GM10248 (cell line): ENCODE results near the gene FKBP2.

Experiments
- CTCF ChIA-PET: fragments of 300-600 bp; sonication (Branson Sonifier 250); formaldehyde crosslinking; extraction: SDS; loops from one replicate; lab custom pipeline; 2021; ENCODE audit warnings: antibody characterized with exemption; lab: Yijun Ruan, JAX
- POLR2A ChIA-PET: fragments of 350-650 bp; sonication (Branson Sonifier 250); formaldehyde crosslinking; extraction: SDS; loops from one replicate; lab custom pipeline; 2020; ENCODE audit warnings: antibody characterized with exemption; lab: Yijun Ruan, JAX
- DNase-seq: peaks from one replicate; pipeline ENCODE4 v3.0.0; 2012; ENCODE audit errors: extremely low spot score
- CTCF ChIP-seq: IDR thresholded peaks from 2 replicates; pipeline ENCODE4 v1.5.1; 2012; ENCODE audit warnings: mild to moderate bottlenecking, low read depth; ENCODE audit errors: extremely low read depth, missing control alignments, control extremely low read depth

FKBP2 gene

DNA sequence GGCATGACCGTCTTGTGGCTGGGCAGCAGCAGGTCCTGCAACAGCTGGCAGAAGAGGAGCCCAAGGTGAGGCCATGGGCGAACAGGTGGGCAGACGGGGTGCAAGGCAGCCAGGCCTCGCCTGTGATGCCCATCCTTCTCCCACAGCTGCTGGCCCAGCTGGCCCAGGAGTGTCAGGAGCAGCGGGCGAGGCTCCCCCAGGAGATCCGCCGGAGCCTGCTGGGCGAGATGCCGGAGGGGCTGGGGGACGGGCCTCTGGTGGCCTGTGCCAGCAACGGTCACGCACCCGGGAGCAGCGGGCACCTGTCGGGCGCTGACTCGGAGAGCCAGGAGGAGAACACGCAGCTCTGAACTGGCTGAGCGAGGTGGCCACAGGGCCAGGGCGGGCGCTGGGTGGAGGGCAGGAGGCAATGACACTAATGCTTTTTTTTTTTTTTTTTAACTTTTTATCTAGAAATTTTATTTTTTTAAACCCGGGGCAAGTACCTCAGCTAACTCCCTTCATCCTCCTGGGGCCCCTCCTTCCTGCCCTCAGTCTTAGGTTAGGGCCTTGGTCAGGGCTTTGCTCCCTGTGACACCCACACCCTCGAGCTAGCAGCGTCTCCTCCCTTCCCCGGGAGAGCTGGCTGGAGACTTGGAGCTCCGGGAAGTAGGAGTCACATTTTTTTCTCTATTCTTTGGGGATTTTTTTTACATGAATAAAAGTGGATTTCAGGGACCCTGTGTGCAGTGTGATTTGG, 26.5 kb downstream of the FKBP2 start:
- no peak for DNase-seq
- CTCF ChIA-PET: interaction anchor here (1.2 to 15.3 kb wide), 5 partner anchors 17 to 62 kb away, joined by 3 to 164 read pairs (median 23); partner anchors contain the start of genes CATSPERZ, ESRRA, FERMT3 and PLCB3
- no peak for TF ChIP-seq CTCF
- POLR2A ChIA-PET: interaction anchor here (0.6 to 1.0 kb wide), 4 partner anchors 11 to 520 kb away, joined by 3 to 6 read pairs (median 5); no protein-coding TSS in a partner anchor

DNA sequence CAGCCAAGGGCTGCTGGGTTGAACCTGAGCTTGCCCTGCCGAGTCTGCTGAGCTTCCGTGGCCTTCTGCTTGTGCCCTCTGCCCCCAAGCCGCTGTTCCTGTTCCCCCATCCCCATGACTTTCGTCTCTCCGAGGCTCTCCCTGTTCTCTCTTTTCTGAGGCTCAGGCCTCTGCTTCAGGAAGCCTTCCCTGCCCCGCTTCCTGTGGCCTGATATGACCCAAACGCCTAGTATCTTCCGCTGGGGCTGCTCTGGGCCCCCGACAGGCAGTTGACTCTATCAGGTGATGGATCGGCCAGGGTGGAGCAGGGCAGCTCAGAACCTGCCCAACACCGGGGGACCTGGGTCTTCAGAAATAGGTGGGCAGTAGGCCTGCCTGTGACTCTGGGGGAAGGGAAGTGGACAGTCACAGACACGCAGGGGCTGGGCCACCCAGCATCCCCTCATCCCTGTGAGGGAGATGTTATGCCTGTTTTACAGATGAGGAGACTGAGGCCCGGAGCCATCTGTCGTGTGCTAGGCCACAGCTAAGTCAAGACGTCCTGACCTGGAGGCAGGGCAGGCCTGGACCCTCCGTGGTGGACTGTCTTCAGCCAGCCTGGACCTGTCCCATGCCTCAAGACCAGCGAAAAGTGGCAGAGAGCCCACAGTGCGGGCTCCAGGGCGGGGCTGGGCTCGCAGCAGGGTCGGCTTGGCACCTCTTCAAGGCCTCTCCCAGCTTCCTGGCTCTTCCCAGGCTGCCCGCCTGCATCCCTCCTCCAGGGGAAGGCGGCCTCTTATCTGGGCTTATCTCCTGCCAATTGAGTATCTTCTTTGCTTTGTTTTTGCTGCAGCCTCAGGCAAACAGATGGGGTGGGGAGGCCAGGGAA, 27.4 kb downstream of the FKBP2 start:
- TF ChIP-seq CTCF: no peak
- ChIA-PET CTCF (interaction anchor here (0.7 to 15.3 kb wide), 9 partner anchors 13 to 64 kb away, joined by 3 to 164 read pairs (median 4); partner anchors contain the start of genes CATSPERZ, ESRRA, FERMT3 and PLCB3), POLR2A (interaction anchor here (0.6 to 2.2 kb wide), 9 partner anchors 9 to 83 kb away, joined by 3 to 8 read pairs (median 5); partner anchors contain the start of genes BAD, FERMT3 and FKBP2)
- DNase-seq: no peak

DNA sequence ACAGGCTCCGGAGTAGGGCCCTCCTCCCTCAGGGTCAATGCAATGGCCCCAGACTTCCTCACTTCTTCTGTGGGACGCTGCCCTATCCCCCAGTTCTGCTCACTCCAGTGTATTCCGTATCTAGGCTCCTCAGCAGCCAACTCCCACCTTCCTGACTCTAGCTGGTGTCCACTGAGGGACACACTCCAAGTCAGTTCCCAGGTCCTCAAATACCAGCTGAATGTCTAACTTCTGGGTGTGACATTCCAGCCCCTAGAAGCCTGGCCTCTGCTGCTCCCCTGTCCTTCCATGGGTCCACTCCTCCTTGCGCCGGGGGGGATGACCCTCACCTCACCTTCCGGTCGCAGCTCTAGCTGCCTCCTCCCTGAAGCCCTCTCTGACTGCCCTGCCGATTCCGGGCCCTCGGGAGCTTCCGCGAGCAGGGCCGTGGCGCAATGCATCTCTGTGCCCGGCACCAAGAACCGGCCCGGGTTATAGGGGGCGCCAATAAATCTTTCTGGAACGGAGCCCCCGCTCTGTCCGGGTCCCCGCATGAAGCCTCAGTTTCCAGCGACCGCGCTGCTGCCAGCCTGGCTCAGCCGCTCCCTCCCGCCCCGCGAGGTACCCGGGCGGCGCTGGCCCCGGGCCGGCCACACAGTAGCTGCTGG, 28.1 kb downstream of the FKBP2 start:
- POLR2A ChIA-PET: interaction anchor here (0.8 to 2.2 kb wide), 6 partner anchors 10 to 63 kb away, joined by 4 to 8 read pairs (median 6); partner anchors contain the start of genes BAD, FERMT3 and FKBP2
- DNase-seq: peak; percentile 52
- TF ChIP-seq CTCF: no peak

GRCh38 chr11:64269540-64270220, 28.8 kb downstream of the FKBP2 start:
- TF ChIP-seq CTCF: no peak
- peak; percentile 91 for DNase-seq
- CTCF ChIA-PET: interaction anchor here (0.6 to 15.3 kb wide), 6 partner anchors 19 to 65 kb away, joined by 3 to 164 read pairs (median 14); partner anchors contain the start of genes CATSPERZ, ESRRA, FERMT3 and NUDT22
- POLR2A ChIA-PET: interaction anchor here (0.9 to 2.2 kb wide), 6 partner anchors 15 to 63 kb away, joined by 4 to 8 read pairs (median 6); partner anchors contain the start of genes BAD, FERMT3, FKBP2 and PRDX5

More for the DNA sequence above, 28.1 kb downstream of the FKBP2 start:
- CTCF ChIA-PET: interaction anchor here (0.7 to 15.3 kb wide), 8 partner anchors 13 to 64 kb away, joined by 3 to 164 read pairs (median 4); partner anchors contain the start of genes CATSPERZ, ESRRA, FERMT3 and NUDT22

DNA sequence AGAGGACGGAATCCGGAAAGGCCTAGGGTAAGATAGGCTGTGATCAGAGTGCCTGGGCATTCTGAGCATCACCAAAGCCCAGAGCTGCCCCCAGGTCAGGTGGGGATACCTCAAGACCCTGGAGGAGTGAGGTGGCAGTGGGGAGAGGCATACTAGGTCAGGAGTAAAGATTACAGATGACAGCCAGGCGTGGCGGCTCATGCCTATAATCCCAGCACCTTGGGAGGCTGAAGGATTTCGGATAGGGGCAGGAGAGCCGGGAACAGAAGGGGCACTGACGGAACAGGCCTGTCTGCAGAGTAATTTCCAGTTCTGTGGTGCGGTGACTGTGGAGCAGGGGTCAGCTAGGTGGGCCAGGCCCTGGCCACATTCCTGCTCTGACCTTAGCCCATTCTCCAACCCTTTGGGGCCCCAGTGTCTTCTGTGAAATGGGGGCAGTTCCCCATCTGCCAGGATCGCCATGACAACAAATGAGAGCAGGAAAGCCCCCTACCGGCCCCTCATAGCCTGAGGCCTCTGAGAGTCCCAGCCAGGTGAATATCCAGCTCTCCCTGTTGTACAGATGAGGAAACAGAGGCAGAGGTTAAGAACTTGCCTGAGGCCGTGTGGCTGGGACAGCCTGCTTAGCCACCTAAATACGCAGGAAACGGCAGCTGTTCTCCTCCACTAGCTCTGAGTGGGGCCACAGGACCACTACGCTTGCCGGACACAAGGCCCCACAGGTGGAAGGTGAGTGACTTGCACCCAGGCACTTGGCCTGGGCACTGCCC, 34.3 kb downstream of the FKBP2 start:
- DNase-seq: no peak
- CTCF ChIA-PET: interaction anchor here (0.9 to 15.3 kb wide), 3 partner anchors 25 to 57 kb away, joined by 3 to 164 read pairs (median 3); partner anchors contain the start of genes CATSPERZ, ESRRA and PLCB3
- POLR2A ChIA-PET: no interaction called here
- no peak for TF ChIP-seq CTCF
